GM20431 (cell line): ENCODE results near the gene PRKAR1A.
"Not testable (repeated sequence)": the region's sequence is repeated elsewhere in the genome, so short reads cannot be mapped to it uniquely, and the experiment has no call there.

Experiments
- in situ Hi-C: fragments of 300-500 bp; cut with MseI, MboI; formaldehyde crosslinking; loops from one replicate; pipeline ENCODE4 v1.15.0; 2020; ENCODE audit warnings: low sequenced_read_pairs; ENCODE audit not compliant: unreplicated experiment

Gene PRKAR1A

GRCh38 chr17:68509141-68510057 is 2.8 kb upstream of the PRKAR1A start:
- in situ Hi-C loops, result no loop called here

GRCh38 chr17:68511254-68511670 is 968 bp upstream of the PRKAR1A start:
- in situ Hi-C loops, result no loop called here

- in situ Hi-C loops, result no loop called here
These were observed 471 bp upstream of the PRKAR1A start for GRCh38 chr17:68511671-68512246.

GRCh38 chr17:68512960-68513474 is 787 bp downstream of the PRKAR1A start:
- in situ Hi-C loops, result no loop called here

- in situ Hi-C loops, result no loop called here
These were observed 1.7 kb downstream of the PRKAR1A start for GRCh38 chr17:68513932-68514331.

- in situ Hi-C loops, result no loop called here
These were observed 2.8 kb downstream of the PRKAR1A start for GRCh38 chr17:68514831-68515635.

GRCh38 chr17:68516732-68517131 is 4.5 kb downstream of the PRKAR1A start:
- in situ Hi-C loops, result no loop called here

- in situ Hi-C loops, result not testable (repeated sequence)
These were observed 5.4 kb downstream of the PRKAR1A start for GRCh38 chr17:68517605-68518004.

GRCh38 chr17:68518063-68518815 is 6.0 kb downstream of the PRKAR1A start:
- in situ Hi-C loops, result no loop called here

- in situ Hi-C loops, result not testable (repeated sequence)
These were observed 6.8 kb downstream of the PRKAR1A start for GRCh38 chr17:68519051-68519450.

- in situ Hi-C loops, result no loop called here
These were observed 7.7 kb downstream of the PRKAR1A start for GRCh38 chr17:68519911-68520310.

- in situ Hi-C loops, result no loop called here
These were observed 10.0 kb downstream of the PRKAR1A start for GRCh38 chr17:68522266-68522665.

GRCh38 chr17:68526548-68526947 is 14.3 kb downstream of the PRKAR1A start:
- in situ Hi-C loops, result loop anchor here (25.0 kb wide), 1 partner anchor 736 kb away; no protein-coding TSS in a partner anchor

- in situ Hi-C loops, result loop anchor here (25.0 kb wide), 1 partner anchor 735 kb away; no protein-coding TSS in a partner anchor
These were observed 15.1 kb downstream of the PRKAR1A start for GRCh38 chr17:68527314-68527713.

GRCh38 chr17:68531252-68531651 is 19.0 kb downstream of the PRKAR1A start:
- in situ Hi-C loops, result loop anchor here (25.0 kb wide), 1 partner anchor 731 kb away; no protein-coding TSS in a partner anchor

- in situ Hi-C loops, result loop anchor here (25.0 kb wide), 1 partner anchor 729 kb away; no protein-coding TSS in a partner anchor
These were observed 20.6 kb downstream of the PRKAR1A start for GRCh38 chr17:68532826-68533225.

- in situ Hi-C loops, result loop anchor here (25.0 kb wide), 1 partner anchor 728 kb away; no protein-coding TSS in a partner anchor
These were observed 21.9 kb downstream of the PRKAR1A start for GRCh38 chr17:68533887-68534694.

- in situ Hi-C loops, result loop anchor here (25.0 kb wide), 1 partner anchor 728 kb away; no protein-coding TSS in a partner anchor
These were observed 22.5 kb downstream of the PRKAR1A start for GRCh38 chr17:68534695-68535088.
